ENCODE results near the gene VSIG1. TPM values are rescaled to one million over a fixed set of nuclear protein-coding genes. Genes with fewer than 3 reads are reported as not detected.

The VSIG1 gene
- total RNA-seq, 1 donor: not detected

DNA sequence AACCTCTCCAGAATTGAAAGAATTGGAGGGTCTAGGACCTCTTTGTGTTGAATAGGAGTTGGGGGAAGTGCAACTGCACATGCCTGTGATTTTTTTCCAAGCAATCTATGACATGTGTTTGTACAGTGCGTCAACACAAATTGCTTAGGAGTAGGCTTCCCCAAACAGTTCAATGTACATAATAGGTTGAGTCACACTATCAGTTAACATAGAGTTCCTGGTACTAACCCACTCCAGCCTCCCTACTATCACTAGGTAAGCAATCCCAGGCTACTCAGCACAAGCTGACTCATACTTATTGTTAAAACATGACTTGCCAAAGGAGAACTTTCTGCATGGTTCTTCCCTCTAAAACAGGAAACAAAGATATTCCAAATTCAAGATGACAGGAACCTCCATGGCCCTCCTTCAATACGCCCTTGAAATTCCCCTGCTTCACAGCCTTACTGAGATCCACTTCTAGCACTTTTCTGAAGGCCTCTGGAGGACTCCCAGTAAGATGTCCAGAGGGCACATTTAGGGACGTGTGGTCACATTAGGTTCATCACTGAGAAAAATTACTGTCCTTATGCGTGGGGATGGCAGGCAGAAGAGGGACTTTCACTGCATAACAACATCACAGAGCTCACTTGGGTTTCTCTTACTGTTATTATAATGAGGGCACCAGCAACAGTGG is 8.4 kb upstream of the VSIG1 start:
- Histone ChIP-seq H3K4me1 (ENCODE audit: insufficient read depth, low read length) (no peaks in the 10 kb centered on the region), H3K79me2 (ENCODE audit: insufficient read depth, low read length) (no peaks in the 10 kb centered on the region), H3K36me3 (ENCODE audit: insufficient read depth, low read length) (no peaks in the 10 kb centered on the region), H3K27ac (ENCODE audit: low read depth, low read length) (no peak overlapping the region), H2AFZ (ENCODE audit: low read length) (no peak overlapping the region), H3K9me3 (ENCODE audit: low read depth, low read length) (no peaks in the 10 kb centered on the region), H3K4me2 (ENCODE audit: insufficient read depth, low read length) (no peak overlapping the region), H3K4me3 (ENCODE audit: insufficient read depth, low read length) (no peak overlapping the region), H3K27me3 (ENCODE audit: insufficient read depth, low read length) (peaks cover 21% of the 10 kb centered on the region), H4K20me1 (ENCODE audit: insufficient read depth, low read length) (no peaks in the 10 kb centered on the region)
- TF ChIP-seq, protein P1, sequence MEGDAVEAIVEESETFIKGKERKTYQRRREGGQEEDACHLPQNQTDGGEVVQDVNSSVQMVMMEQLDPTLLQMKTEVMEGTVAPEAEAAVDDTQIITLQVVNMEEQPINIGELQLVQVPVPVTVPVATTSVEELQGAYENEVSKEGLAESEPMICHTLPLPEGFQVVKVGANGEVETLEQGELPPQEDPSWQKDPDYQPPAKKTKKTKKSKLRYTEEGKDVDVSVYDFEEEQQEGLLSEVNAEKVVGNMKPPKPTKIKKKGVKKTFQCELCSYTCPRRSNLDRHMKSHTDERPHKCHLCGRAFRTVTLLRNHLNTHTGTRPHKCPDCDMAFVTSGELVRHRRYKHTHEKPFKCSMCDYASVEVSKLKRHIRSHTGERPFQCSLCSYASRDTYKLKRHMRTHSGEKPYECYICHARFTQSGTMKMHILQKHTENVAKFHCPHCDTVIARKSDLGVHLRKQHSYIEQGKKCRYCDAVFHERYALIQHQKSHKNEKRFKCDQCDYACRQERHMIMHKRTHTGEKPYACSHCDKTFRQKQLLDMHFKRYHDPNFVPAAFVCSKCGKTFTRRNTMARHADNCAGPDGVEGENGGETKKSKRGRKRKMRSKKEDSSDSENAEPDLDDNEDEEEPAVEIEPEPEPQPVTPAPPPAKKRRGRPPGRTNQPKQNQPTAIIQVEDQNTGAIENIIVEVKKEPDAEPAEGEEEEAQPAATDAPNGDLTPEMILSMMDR (IDR thresholded peaks at IDR 0.05; ENCODE audit: extremely low read depth, low read depth, low read length): no peak
- DNase-seq (ENCODE audit: insufficient read length, low spot score, missing footprints): peak; percentile 31

GRCh38 chrX:108049649-108050048 is 4.8 kb downstream of the VSIG1 start:
- no peaks in the 10 kb centered on the region for H3K79me2 ChIP-seq (ENCODE audit: insufficient read depth, low read length)
- no peak for DNase-seq (ENCODE audit: insufficient read length, low spot score, missing footprints)

DNA sequence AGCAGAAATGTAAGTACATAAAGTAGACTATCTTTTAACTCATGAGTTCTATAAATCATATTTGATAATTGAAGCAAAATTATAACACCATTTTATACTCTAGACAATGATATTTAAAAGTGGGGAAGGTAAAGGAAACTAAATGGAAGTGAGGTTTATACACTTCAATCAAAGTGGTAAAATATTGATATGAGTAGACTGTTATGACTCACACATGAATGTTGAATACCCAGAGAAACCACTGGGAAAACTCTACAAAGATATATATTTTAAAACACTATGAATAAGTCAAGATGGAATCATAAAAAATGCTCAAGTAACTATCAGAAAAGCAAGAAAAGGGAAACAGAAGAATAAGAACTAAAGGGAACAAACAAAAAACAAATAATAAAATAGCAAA is 8.4 kb downstream of the VSIG1 start:
- Histone ChIP-seq H3K36me3 (ENCODE audit: insufficient read depth, low read length) (no peaks in the 10 kb centered on the region), H3K79me2 (ENCODE audit: insufficient read depth, low read length) (no peaks in the 10 kb centered on the region), H4K20me1 (ENCODE audit: insufficient read depth, low read length) (no peaks in the 10 kb centered on the region), H3K4me3 (ENCODE audit: insufficient read depth, low read length) (no peak overlapping the region), H3K4me2 (ENCODE audit: insufficient read depth, low read length) (no peak overlapping the region), H3K4me1 (ENCODE audit: insufficient read depth, low read length) (no peaks in the 10 kb centered on the region), H3K27ac (ENCODE audit: low read depth, low read length) (no peak overlapping the region), H3K27me3 (ENCODE audit: insufficient read depth, low read length) (peaks cover 57% of the 10 kb centered on the region), H3K9me3 (ENCODE audit: low read depth, low read length) (no peaks in the 10 kb centered on the region), H2AFZ (ENCODE audit: low read length) (no peak overlapping the region)
- no peak for DNase-seq (ENCODE audit: insufficient read length, low spot score, missing footprints)
- TF ChIP-seq, protein P1 (IDR thresholded peaks at IDR 0.05; ENCODE audit: extremely low read depth, low read depth, low read length): no peak

More at GRCh38 chrX:108049649-108050048, 4.8 kb downstream of the VSIG1 start:
- H3K36me3 ChIP-seq (ENCODE audit: insufficient read depth, low read length): no peaks in the 10 kb centered on the region
- no peaks in the 10 kb centered on the region for H3K9me3 ChIP-seq (ENCODE audit: low read depth, low read length)
- no peak overlapping the region for H3K4me2 ChIP-seq (ENCODE audit: insufficient read depth, low read length)
- H2AFZ ChIP-seq (ENCODE audit: low read length): no peak overlapping the region
- TF ChIP-seq, protein P1 (IDR thresholded peaks at IDR 0.05; ENCODE audit: extremely low read depth, low read depth, low read length): no peak
- no peaks in the 10 kb centered on the region for H3K4me1 ChIP-seq (ENCODE audit: insufficient read depth, low read length)
- no peak overlapping the region for H3K27ac ChIP-seq (ENCODE audit: low read depth, low read length)
- H4K20me1 ChIP-seq (ENCODE audit: insufficient read depth, low read length): no peaks in the 10 kb centered on the region
- H3K27me3 ChIP-seq (ENCODE audit: insufficient read depth, low read length): peaks cover 41% of the 10 kb centered on the region
- no peak overlapping the region for H3K4me3 ChIP-seq (ENCODE audit: insufficient read depth, low read length)

- Histone ChIP-seq H3K9me3 (ENCODE audit: low read depth, low read length) (no peaks in the 10 kb centered on the region), H3K79me2 (ENCODE audit: insufficient read depth, low read length) (no peaks in the 10 kb centered on the region), H2AFZ (ENCODE audit: low read length) (no peak overlapping the region), H3K4me3 (ENCODE audit: insufficient read depth, low read length) (no peak overlapping the region), H4K20me1 (ENCODE audit: insufficient read depth, low read length) (no peaks in the 10 kb centered on the region), H3K4me2 (ENCODE audit: insufficient read depth, low read length) (no peak overlapping the region), H3K4me1 (ENCODE audit: insufficient read depth, low read length) (no peaks in the 10 kb centered on the region), H3K27ac (ENCODE audit: low read depth, low read length) (no peak overlapping the region), H3K36me3 (ENCODE audit: insufficient read depth, low read length) (no peaks in the 10 kb centered on the region), H3K27me3 (ENCODE audit: insufficient read depth, low read length) (peaks cover 68% of the 10 kb centered on the region)
- TF ChIP-seq, protein P1 (IDR thresholded peaks at IDR 0.05; ENCODE audit: extremely low read depth, low read depth, low read length): no peak
- DNase-seq (ENCODE audit: insufficient read length, low spot score, missing footprints): no peak
These were observed 10.7 kb downstream of the VSIG1 start for GRCh38 chrX:108055546-108055945.
